NCI-H2227 (cell line): ENCODE data around the gene RNF115.
"Not testable (repeated sequence)": the region's sequence is repeated elsewhere in the genome, so short reads cannot be mapped to it uniquely, and the experiment has no call there.

Experiments
- DNase-seq: peaks from one replicate; lab custom pipeline; 2025; ENCODE audit not compliant: unreplicated experiment; lab: John Stamatoyannopoulos, UW

The RNF115 gene

DNA sequence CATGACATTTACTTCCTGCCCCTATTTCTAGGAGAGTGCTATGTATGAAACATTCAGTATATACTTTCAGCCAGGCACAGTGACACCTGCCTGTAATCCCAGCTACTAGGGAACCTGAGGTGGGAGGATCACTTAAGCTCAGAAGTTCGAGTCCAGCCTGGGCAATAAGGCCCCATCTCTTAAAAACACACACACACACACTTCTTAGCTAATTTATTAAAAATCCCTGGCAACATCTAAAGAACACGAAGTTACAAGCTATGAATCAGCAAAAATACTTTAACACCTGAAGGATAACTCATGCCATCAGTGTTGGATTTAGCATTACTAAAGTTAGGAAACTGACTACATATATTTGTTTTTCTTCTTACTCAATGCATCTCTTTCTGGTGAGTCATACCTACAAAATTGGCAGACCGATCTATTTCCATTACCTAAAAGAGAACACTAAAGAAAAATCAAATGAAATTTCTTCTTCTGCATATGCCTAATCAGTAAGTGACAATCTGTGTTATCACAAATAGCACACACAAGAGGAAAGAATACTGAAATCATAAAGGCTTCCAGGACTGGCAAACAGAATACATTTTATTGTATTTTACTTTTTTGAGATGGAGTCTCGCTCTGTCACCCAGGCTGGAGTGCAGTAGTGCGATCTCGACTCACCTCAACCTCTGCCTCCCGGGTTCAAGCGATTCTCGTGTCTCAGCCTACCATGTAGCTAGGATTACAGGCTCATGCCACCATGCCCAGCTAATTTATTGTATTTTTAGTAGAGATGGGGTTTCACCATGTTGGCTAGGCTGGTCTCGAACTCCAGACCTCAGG, 41.4 kb downstream of the RNF115 start:
- DNase-seq, result no peak

DNA sequence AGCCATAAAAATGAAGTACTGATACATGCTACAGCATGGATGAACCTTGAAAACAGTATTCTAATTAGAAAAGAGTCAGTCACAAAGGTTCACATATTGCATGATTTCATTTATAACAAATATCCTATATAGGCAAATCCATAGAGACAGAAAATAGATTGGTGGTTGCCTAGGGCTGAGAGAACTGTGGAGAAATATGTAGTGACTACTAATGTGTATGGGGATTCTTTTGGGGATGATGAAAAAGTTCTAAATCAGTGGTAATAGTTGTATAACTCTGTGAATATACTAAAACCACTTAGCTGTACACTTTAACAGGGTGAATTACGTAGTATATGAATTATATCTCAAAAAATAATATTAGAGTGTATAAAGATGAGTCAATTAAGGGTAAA, 45.8 kb downstream of the RNF115 start:
- DNase-seq, result no peak

DNA sequence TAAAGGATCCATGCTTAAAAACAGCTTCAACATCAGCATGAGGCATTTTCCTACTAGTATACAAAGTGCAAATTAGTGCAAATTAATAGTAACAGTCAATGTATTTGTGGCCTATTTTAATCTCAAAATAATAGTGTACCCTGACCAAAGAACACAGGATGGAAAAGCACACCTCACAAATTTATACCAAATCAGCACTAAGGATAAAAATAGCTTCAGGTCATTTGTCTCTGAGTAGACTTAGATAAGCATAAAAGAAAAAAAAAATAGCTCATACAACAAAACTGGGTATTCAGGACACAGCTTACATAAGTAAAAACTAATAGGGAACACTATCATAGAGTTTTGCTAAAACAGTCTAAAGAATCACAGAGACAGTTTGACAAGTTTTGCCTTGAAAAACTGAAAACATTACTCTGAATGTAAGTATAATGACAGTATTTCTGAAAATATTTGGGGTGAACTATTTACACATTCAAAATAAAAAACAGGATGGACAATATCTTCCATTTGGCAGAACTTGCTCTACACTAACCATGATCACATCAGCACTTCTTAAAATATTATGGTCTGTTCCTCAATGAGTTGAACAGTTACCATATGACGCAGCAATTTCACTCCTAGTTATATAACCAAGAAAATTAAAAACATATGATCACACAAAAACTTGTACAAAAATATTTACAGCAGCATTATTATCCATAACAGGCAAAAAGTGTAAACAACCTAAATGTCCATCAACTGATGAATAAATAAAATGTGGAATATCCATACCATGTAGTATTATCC, 46.3 kb downstream of the RNF115 start:
- no peak for DNase-seq

DNA sequence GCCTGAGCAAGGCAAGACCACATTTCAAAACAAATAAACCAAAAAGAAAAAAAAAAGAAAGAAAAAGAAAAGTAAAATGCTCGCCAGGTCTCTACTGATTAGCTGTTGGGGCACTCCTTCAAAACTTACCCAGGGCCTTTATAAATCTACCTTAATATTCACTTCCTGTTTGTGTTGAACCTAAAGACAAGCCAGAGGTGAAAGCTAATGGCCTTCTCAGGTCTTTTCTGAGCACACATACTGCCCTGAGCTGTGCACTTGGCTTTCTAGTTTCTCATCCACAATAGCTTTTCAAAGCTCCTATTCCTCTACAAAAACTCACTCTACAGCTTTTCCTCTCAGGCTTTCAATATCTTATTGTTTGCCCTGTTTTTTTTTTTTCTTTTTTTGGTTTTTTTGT, 50.5 kb downstream of the RNF115 start:
- no peak for DNase-seq

DNA sequence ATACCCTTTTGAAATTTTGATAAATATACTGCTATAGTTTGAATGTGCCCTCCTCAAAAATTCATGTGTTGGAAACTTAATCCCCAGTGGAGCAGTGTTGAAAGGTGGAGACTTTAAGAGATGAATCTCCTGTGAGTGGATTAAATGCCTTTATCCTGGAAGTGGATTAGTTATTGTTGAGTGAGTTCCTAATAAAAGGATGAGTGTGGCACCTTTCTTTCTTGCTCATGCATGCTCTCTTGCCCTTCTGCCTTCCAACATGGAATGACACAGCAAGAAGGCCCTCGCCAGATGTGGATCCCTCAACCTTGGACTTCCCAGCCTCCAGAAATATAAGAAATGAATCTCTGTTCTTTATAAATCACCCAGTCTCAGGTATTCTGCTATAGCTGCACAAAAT, 52.8 kb downstream of the RNF115 start:
- no peak for DNase-seq

DNA sequence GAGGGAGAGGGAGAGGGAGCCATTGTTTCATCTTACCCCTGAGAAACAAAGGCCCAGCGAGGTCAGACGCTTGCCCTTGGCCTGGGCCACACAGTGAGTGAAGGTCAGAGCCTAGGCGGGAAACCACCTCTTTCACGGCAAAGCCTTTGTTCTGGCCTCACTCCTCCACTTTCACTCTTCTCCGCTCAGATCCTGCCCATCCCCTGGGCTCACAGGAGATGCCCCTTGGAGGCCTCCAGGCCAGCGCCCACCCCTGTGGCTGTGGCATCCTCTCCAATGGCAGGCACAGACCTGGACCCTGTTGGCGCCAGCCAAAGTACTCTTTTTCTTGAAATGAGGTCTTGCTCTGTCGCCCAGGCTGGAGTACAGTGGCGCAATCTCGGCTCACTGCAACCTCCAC, 55.9 kb downstream of the RNF115 start:
- not testable (repeated sequence) for DNase-seq

DNA sequence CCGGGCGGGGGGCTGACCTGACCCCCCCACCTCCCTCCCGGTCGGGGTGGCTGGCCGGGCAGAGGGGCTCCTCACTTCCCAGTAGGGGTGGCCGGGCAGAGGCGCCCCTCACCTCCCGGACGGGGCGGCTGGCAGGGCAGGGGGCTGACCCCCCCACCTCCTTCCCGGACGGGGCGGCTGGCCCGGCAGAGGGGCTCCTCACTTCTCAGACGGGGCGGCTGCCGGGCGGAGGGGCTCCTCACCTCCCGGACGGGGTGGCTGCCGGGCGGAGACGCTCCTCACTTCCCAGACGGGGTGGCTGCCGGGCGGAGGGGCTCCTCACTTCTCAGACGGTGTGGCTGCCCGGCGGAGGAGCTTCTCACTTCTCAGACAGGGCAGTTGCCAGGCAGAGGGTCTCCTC, 57.0 kb downstream of the RNF115 start:
- DNase-seq, result not testable (repeated sequence)

DNA sequence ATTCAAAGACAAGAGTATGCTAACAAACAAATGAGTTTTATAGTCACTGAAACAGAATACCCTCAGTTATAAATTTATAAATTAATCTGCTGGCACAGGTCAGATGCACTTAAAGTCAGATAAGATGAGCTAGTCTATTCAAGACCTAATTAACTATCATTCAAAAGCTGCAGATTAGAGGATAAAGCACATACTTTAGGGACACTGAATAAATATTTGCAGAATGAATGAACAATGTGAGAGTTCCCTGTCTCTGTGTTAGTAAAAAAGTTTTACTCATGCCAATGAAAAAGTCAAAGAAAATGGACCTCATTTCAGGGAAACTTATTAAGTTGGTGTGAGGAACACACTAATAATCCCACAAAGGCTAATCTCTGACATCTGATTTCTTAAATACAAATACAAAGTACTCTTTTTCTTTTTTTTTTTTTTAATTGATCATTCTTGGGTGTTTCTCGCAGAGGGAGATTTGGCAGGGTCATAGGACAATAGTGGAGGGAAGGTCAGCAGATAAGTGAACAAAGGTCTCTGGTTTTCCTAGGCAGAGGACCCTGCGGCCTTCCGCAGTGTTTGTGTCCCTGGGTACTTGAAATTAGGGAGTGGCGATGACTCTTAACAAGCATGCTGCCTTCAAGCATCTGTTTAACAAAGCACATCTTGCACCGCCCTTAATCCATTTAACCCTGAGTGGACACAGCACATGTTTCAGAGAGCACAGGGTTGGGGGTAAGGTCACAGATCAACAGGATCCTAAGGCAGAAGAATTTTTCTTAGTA, 58.1 kb downstream of the RNF115 start:
- DNase-seq, result not testable (repeated sequence)

DNA sequence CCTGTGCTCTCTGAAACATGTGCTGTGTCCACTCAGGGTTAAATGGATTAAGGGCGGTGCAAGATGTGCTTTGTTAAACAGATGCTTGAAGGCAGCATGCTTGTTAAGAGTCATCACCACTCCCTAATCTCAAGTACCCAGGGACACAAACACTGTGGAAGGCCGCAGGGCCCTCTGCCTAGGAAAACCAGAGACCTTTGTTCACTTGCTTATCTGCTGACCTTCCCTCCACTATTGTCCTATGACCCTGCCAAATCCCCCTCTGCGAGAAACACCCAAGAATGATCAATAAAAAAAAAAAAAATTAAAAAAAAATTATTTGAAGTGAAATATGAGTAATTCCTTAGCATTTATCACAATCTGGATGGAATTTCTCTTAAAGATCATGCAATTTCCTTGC, 58.8 kb downstream of the RNF115 start:
- DNase-seq, result not testable (repeated sequence)

DNA sequence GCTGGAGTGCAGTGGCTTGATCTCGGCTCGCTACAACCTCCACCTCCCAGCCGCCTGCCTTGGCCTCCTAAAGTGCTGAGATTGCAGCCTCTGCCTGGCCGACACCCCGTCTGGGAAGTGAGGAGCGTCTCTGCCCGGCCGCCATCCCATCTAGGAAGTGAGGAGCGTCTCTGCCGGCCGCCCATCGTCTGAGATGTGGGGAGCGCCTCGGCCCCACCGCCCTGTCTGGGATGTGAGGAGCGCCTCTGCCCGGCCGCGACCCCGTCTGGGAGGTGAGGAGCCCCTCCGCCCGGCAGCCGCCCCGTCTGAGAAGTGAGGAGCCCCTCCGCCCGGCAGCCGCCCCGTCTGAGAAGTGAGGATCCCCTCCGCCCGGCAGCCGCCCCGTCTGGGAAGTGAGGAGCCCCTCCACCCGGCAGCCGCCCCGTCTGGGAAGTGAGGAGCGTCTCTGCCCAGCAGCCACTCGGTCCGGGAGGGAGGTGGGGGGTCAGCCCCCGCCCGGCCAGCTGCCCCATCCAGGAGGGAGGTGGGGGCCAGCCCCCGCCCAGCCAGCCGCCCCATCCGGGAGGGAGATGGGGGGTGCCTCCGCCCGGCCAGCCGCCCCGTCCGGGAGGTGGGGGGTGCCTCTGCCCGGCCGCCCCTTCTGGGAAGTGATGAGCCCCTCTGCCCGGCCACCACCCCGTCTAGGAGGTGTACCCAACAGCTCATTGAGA, 59.5 kb downstream of the RNF115 start:
- DNase-seq, result not testable (repeated sequence)

DNA sequence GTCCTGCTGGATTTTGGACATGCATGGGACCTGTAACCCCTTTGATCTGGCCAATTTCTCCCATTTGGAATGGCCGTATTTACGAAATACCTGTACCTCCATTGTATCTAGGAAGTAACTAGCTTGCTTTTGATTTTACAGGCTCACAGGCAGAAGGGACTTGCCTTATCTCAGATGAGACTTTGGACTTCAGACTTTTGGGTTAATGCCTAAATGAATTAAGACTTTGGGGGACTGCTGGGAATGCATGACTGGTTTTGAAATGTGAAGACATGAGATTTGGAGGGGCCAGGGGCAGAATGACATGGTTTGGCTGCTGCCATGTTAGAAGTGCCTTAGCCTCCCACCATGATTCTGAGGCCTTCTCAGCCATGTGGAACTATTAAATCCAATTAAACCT, 61.9 kb downstream of the RNF115 start:
- DNase-seq, result not testable (repeated sequence)

DNA sequence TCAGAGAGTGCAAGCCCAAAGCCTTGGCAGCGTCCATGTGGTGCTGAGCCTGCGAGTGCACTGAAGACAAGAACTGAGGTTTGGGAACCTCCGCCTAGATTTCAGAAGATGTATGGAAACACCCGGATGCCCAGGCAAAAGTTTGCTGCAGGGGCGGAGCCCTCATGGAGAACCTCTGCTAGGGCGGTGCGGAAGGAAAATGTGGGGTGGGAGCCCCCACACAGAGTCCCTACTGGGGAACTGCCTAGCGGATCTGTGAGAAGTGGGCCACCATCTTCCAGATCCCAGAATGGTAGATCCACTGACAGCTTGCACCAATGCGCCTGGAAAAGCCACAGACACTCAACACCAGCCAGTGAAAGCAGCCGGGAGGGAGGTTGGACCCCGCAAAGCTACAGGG, 62.4 kb downstream of the RNF115 start:
- DNase-seq, result not testable (repeated sequence)

DNA sequence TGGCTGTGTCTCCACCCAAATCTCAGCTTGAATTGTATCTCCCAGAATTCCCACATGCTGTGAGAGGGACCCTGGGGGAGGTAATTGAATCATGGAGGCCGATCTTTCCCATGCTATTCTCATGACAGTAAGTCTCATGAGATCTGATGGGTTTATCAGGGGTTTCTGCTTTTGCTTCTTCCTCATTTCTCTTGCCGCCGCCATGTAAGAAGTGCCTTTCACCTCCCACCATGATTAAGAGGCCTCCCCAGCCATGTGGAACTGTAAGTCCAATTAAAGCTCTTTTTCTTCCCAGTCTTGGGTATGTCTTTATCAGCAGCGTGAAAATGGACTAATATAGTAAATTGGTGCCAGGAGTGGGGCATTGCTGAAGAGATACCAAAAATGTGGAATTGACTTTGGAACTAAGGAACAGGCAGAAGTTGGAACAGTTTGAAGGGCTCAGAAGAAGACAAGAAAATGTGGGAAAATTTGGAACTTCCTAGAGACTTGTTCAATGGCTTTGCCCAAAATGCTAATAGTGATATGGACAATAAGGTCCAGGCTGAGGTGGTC, 63.4 kb downstream of the RNF115 start:
- DNase-seq, result not testable (repeated sequence)

DNA sequence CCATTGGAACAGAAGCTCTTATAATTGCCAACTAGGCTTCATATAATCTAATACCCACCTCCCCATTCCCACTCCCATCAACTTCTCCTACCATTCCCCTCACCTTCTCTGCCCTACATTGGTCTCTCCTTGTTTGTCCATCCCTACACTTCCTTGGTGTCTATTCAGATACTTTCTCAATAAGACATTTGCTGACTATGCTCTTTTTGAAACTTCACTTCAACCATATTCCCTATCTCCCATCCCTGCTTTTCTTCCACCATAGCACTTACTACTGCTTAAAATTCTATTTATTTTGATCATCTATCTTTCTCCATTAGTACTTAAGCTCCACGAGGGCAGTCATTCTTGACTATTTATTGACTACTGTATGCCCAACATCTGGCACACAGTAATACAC, 64.2 kb downstream of the RNF115 start:
- DNase-seq, result no peak

DNA sequence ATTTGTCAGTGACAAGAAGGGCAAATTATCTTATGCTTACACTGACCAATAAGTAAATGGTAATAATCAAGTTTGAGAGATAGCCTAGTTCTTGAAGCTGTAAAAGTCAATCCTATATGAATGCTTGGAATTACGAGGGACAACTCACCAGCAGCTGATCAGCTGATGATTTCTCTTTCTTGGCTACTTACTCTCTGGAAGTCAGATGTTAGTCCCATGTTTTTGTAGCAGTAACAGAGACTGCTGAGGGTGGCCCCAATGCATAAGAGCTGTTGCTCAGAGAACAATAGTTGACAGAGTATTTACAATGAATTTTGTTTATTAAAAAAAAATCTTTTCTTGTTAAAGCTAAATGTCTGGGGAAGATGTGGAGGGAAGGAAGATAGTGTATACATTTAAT, 65.3 kb downstream of the RNF115 start:
- no peak for DNase-seq

DNA sequence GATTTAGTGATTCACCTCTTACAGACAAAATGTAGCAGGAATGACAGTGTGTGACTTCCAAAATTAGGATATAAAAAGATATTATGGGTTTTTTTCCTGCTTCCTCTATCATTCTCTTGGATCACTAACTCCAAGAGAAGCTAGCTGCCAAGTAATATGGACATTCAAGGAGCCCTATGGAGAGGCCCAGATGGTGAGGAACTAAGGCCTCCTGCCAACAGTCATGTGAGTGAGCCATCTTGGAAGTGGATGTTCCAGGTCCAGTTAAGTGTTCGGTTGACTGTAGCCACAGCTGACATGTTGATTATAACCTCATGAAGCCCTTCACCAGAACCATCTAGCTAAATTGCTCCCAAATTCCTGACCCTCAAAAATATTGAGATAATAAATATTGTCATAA, 65.8 kb downstream of the RNF115 start:
- no peak for DNase-seq

DNA sequence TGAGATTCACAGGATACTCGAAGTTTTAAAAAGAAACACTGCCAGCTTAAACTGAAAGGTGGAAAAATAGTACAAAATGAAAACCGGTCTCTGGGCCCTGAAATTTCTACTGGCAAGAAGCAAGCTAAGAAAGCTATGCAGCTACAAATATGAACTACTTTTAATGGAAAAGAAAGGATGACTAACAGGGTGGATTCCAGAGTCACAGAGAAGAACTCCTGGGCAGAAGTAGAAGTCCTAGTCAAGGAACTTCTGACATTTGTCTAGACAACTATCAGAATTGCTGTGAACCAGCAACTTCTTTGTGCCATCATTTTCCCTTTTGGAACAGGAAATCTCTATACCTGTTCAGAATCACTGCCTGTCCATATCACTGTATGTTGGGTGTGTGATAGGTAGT, 66.5 kb downstream of the RNF115 start:
- DNase-seq, result no peak

DNA sequence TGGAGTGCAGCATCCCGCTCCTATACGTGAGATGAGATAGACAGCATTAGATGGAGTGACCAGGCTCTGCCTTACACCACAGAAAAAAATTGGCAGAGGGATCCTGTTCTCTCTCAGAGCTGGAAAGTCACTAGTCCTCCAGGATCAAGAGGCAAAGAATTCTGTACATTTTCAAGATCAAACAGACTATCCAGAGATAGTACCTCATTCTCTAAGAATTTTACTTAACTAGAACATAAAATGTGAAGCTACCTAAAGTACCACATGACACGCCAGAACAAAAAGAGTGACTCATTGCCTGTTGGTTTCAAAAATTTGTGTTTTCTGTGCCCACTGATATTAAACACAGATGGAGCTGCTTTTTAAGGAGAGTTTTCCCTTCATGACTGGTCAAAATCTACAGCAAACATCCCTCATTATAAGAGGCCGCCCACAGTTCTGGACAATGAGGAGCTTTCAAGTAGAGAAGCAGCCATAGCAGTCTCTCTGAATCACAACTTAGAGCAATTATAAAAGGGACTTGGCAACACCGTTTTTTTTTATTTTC, 72.3 kb downstream of the RNF115 start:
- DNase-seq, result no peak

DNA sequence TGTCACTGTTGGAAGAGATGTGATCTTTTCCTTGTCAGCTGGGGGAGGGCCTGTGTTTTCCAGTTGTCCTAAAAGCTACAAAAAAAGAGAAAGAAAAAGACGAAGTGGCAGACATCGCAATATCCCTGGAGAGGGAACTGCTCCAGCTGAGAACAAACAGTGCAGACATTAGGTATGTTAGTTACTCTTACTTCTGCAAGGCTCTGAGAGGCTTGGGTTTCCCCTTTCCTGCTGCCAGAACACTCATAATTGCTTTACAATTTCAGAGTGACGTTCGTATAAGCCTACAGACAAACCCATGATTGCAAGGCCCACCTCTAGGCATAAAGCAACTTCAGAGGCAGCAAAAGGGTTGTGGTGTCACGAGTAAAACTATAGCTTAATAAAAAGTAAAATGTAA, 73.5 kb downstream of the RNF115 start:
- DNase-seq, result no peak
